ENCODE measurements around the gene SLC23A1.
"Not testable (repeated sequence)": the region's sequence is repeated elsewhere in the genome, so short reads cannot be mapped to it uniquely, and the experiment has no call there.

- TF ChIP-seq CTCF, POLR2A (IDR thresholded peaks at IDR 0.05): not testable (repeated sequence)
Measured at GRCh38 chr5:139355900-139356299, 27.2 kb downstream of the SLC23A1 start.

Data from uterus (tissue), 2 donors.